SU-DHL-6 (cell line): Measurements from ENCODE around the gene ITGAE.

Experiments used
- CTCF ChIP-seq: fragments of 200-600 bp; sonication (generic); IDR thresholded peaks from one replicate; pipeline ENCODE4 v1.5.1; 2017; ENCODE audit warnings: antibody characterized with exemption, mild to moderate bottlenecking, low read length, moderate library complexity; ENCODE audit not compliant: insufficient read depth, poor library complexity, severe bottlenecking
- EZH2phosphoT487 ChIP-seq: fragments of 200-600 bp; sonication (generic), shearing (Covaris generic); conservative IDR thresholded peaks from 2 replicates; pipeline ENCODE4 v1.6.1; 2018; ENCODE audit warnings: mild to moderate bottlenecking, antibody characterized with exemption, low read length, moderate library complexity, mixed read lengths

DNA sequence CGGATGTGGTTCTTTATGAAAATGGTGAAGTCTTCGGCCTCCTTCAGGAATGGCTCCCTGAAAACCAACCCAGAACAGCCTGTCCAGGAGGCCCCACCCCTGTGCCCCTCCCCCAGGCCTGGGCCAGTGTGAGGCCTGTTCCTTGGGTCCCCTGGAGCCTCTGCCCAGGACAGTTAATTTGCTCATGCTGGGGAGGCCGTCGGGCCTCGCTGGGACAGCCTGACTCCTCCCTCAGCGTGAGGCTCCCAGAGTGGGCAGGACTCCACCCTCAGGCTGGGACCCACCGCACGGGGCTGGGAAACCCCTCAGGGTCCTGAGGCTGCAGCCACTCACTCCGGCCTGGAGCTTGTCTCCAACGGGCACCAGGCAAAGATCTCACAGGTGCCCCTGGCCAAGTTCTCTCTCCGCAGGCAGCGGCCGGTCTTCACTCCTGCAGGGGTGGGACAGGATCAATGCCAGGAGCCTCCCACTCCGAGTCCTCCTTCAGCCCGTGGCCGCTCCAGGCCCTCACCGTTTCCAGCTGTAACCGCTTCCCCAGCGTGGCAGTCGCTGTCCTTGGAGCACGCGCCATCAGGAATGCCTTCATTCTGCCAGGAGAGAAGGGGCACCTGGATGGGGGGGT is 110.8 kb downstream of the ITGAE start:
- no peak for TF ChIP-seq CTCF
- TF ChIP-seq EZH2phosphoT487, result no peak
